GF-D8 (cell line): ENCODE measurements around the gene PRRT1B.

Experiments
- DNase-seq: peaks from one replicate; lab custom pipeline; 2025; lab: John Stamatoyannopoulos, UW

Gene PRRT1B

GRCh38 chr9:131597246-131597645, 51.9 kb downstream of the PRRT1B start:
- no peak for DNase-seq

DNA sequence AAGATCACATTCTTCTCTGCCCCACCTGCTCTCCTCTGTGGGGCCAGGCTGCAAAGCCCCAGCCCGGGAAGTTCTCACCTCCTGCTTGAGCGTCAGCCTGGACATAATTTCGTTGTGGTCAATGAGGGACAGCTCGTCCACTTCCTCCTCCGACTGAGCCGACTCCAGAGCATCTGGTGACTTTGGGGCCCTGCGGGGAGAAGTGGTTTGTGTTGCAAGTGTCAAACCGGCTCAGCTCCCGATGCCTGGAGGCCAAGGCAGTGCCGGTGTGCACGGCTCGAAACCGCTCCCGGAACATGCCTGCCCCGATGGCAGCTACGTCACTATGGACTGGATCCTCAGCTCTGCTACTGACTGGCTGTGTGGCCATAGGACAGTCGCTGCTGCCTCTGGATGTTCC, 52.8 kb downstream of the PRRT1B start:
- DNase-seq: peak; percentile 95

DNA sequence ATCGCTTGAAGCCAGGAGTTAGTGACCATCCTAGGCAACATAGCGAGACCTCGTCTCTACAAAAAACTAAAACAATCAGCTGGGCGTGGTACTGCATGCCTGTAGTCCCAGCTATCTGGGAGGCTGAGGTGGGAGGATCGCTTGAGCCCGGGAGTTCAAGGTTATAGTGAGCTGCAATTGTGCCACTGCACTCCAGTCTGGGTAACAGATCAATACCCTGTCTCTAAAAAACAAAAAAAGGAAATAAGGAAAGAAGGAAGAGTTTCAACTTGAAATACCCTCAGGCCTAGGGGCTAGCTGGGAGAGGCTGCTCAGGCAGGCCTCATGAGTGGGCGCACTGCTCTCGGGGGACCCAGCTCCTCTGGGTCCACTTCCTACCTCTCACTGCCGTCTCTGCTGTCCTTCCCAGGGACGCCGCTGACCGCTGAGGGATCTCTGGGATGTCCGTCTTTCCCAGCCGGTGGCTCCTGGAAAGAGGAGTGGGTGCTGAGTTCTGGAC, 56.4 kb downstream of the PRRT1B start:
- DNase-seq: no peak

- DNase-seq: no peak
Observed at GRCh38 chr9:131603199-131603598, 57.9 kb downstream of the PRRT1B start.

DNA sequence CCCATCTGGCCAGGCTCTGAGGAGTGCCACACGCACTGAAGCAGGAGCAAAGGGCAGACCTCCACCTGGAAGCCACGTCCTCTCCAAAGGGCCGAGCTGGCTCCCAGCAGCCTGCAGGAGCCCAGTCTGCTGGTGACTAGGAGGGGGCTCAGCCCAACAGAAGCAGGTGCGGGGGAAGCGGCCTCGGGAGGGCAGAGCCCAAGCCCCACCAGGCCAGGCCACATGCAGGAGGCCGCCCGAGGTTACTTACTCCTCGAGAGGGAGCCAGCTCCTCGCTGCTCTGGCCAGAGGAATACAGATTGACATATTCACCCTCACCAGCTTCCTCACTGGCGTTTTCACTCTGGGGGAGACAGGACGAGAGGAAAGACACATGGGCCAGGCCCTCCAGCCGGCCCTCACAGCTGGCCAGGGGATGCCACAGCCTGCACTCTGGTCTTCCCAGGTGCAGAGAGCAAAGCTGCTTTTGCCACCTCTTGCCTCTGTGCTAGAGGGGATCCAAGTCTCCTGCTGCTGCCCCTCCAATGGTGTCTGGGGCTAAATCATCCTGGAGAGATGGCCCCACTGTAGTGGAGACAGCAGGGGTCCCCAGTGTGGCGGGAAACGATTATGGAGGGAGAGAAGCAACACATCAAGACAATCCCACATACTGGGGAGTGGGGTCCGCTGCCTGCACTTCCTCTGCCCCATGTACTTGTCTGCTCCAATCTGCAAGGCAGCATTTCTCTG, 58.6 kb downstream of the PRRT1B start:
- DNase-seq: no peak

- no peak for DNase-seq
Observed at GRCh38 chr9:131605770-131606590, 60.7 kb downstream of the PRRT1B start.

GRCh38 chr9:131606896-131607567, 61.7 kb downstream of the PRRT1B start:
- no peak for DNase-seq

GRCh38 chr9:131607591-131607990, 62.3 kb downstream of the PRRT1B start:
- DNase-seq: no peak

DNA sequence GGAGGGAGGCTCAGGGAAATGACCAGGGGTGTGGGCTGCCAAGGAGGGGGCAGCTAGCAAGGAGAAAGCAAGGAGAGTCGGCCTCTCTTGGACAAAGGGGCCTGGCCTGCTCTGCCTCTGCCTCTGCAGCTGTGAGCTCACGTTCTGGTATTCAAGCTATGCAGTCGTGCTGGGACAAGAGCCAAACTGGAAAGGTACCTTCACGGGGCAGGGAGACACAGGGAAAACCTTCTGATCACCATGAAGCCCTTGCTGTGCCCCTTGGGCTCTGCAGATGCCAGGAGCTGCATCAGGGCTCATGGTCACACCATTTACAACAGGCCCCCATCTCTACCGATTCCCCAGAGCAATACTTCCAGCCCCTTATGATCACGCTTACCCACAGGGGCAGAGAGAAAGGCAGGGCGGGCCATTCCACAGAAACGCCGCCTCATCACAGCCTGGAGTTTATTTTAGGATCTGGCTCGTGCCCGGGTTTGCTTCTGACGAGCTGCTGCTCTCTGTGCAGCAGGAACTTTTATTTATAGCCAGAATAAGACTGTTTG, 63.2 kb downstream of the PRRT1B start:
- DNase-seq: no peak
